HG03064 (cell line): ENCODE data around the gene NFATC3.
A peak's percentile ranks its signal among the peaks of the same experiment; 100 is the strongest.

Experiments
- ATAC-seq: cut with Tn5 transposase; IDR thresholded peaks from one replicate; pipeline ENCODE4 v1.9.1; 2021; ENCODE audit warnings: low read depth; ENCODE audit not compliant: unreplicated experiment

Gene NFATC3

DNA sequence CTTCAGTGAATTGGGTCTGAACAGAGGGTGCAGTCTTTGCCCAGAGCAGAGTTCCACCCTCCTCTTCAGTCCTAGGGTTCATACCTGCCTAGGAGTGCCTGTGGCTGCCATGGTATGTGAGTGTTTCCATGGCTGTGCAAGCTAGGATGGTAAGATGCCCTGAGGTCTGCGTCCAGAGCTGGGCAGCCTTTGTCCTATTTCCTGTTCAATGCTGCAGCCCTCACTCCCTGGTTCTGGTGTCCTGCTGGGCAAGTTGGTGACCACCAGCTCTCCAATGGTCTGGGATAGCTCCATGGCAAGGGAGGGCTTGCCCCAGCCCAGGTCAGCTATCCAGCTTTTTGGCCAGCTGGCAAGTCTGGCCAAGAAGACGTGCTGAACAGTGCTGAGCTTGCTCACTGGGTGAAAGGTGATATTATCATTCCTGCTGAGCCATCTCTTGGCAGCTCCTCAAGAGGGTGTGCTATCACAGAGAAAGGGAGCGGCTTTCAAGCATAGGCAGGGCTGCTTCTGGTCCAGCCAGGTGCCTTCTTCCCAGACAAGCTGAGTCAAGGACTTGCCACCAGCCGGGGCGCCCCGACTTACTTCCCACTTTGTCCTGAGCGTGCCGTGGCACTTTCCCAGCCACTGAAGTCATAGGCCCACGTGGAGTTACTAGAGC is 13.0 kb upstream of the NFATC3 start:
- ATAC-seq: no peak

DNA sequence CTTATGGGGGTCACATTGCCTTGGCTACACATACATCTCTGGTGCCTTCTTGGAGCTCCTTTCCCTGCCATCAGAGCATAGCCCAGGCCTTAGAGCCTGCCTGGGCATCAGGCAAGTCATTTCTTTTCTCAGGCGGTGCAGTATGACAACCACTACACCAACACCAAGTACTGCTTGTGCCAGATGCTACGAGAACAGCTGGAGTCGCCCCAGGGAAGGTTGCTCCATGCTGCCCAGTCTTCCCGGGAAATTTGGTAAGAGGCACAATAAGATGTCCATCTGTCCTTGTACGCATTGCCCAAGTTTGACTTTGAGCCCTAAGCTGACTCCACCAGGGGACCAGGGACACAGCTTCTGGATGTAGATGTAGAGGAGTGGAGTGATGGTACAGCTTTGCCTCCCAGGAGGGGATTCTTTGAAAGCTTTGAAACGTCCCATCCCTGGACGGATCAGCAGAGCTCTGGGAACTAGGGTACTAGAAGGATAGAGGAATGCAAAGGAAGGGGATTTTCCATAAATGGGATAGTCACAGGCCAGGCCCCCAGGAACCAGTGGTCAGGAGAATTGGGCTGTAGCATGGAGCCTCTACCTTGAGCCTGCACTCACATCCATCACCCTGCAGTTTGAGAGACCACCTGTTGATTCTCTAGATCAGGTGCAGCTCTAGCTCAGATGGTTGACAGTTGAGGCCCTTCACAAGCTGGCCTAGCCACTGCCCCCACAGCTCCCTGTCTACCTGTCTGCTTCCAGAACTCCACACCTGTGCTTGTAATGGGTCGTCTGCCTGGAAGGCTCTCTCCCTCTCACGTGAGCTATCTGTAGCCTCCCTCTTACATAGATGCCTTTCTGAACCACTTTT is 11.0 kb upstream of the NFATC3 start:
- ATAC-seq: peak; percentile 3

DNA sequence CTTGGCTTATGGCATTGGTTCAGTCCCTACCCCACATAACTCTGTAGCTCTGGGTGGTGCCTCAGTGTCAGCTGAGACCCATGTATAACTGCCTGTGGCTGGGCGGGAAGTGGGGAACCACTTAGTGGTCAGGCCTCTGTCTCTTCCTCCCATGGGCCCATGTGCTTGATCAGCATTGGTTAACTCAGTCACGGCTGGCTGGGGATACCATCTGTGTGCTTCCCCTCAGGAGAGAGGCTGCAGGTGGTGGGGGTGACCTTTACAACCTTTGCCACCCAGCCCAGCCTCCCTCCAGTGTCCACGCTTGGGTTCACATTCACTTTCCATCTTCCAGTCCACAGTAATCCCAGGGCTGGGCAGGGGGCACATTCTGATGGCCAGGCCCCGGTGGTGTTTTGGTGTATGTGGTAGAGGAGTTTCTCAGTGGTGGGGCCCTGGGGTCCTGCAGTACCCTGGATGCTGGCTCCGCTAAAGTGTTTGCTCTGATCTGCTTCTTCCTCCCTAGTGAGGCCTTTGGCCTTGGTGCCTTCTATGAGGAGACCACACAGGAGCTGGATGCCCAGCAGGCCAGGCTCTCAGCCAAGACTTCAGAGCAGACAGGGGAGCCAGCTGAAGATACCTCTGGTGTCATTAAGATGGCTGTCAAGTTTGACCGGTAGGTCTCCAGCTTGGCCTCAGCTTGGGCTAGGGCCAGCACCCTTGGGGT is 10.2 kb upstream of the NFATC3 start:
- ATAC-seq: peak; percentile 70

DNA sequence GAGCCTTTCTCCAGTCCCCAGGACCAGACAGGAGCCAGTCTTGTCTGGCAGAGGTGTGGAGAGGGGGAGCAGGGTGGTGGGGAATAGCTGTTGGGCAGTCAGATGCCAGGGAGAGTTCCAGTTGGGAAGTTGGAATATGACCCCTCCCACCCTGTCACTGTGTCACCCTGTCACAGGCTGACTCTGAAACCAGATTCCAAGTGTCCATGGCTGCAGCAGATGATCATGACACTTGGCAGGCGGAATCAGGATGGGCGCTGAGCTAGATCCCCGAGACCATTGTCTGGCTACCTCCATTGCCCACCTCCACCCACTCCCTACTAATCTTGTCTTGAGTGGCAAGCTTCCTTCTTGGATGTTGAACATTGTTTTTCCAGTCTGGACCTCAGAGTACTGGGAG is 9.2 kb upstream of the NFATC3 start:
- no peak for ATAC-seq

DNA sequence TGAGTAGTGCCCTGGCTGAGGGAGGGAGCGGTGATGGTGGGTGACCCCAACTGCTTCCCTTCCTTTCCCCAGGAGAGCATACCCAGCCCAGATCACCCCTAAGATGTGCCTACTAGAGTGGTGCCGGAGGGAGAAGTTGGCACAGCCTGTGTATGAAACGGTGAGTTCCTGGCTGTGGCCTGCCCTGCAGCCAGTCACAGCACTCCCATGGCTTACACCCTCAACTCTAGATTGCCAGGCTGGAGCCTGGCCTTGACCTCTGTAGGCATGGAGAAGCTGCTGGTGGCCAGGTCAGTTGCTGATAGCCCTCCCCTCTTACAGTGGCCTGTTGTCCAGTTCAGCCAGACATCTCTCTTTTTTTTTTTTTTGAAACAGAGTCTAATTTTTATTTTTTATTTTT is 8.6 kb upstream of the NFATC3 start:
- ATAC-seq: no peak

DNA sequence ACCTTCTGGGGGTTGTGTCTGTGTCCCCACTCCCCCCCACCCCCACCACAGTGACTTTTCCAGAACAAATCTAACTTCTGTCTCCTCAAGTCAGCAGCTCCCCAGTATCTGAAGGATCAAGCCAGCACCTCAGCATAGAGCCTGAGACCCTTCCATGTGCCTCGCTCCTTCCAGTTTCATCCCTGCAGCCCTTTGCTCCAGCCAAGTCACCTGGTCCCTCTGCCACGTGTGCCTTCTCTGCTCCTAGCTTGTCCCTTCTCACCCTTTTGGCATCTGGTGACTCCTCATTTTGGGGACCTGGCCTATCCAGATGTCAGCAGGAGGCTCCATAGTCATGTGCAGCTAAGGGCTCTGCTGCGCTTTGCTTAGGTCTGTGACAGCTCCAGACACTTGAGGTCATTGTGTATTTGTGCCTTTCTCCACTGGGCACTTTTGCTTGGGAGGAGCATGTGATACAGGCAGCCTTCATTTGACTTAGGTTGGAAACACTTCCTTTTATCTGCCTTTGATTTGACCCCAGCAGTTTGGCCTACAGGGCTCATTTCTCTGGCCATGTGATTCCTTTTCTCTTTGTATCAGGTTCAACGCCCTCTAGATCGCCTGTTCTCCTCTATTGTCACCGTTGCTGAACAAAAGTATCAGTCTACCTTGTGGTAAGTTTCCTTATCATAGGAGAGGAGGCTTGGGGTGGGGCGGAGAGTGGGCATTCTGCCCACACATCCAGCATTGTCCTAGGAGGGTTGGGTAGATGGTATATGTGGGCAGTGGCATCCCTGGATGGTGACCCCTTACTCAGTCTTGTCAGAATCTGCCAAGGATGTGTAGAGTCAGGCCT is 7.1 kb upstream of the NFATC3 start:
- no peak for ATAC-seq

DNA sequence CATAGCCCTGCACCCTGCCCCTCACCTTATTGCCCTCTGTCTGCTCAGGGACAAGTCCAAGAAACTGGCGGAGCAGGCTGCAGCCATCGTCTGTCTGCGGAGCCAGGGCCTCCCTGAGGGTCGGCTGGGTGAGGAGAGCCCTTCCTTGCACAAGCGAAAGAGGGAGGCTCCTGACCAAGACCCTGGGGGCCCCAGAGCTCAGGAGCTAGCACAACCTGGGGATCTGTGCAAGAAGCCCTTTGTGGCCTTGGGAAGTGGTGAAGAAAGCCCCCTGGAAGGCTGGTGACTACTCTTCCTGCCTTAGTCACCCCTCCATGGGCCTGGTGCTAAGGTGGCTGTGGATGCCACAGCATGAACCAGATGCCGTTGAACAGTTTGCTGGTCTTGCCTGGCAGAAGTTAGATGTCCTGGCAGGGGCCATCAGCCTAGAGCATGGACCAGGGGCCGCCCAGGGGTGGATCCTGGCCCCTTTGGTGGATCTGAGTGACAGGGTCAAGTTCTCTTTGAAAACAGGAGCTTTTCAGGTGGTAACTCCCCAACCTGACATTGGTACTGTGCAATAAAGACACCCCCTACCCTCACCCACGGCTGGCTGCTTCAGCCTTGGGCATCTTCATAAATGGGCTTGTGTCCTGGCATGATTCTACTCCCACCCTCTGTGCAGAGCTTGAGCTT is 6.3 kb upstream of the NFATC3 start:
- no peak for ATAC-seq

DNA sequence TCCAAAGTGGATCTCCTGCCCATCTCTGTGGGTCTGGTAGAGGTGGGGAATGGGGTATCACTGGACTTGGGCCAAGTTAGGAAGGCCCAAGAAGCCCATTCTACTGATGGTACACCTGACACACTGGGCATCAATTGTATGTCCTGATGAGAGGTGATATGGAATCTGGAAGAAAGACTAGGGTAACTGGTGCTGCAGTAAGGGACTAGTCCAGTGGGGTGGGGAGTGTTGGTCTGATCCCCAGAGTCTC is 5.9 kb upstream of the NFATC3 start:
- no peak for ATAC-seq

DNA sequence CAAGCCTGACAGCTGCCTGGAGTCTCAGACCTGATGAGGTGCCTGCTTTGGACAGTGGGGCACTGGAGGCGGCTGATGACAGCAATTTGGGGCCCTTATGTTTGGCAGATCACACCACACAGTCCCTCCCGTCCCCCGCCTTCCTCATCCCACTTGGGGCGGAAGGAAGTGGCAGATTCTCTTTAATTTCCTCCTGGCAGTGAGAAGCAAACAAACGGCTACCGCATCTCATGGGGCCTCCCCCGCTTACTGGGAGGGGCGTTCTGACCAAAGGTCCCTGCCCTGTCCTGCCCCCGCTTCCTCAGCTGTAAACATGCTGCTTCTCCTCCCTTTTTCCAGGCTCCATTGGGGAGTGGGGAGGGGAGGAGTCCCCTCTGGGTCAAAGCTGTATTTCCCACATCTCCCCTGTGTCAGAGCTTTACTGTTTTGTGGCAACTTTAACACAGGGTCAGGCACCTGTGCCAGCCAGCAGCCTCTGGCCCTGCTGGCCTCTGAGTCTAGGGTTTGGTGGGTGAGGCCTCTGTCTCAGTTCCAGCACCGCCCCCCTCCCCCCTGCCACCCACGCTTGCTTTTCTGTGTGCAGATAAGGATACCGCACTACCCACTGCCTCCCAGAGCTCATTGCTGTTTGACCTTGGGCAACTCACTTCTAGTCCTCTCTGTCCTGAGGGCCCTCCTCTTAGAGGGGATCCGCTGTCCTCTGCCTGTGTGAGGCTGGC is 5.4 kb upstream of the NFATC3 start:
- ATAC-seq: no peak

DNA sequence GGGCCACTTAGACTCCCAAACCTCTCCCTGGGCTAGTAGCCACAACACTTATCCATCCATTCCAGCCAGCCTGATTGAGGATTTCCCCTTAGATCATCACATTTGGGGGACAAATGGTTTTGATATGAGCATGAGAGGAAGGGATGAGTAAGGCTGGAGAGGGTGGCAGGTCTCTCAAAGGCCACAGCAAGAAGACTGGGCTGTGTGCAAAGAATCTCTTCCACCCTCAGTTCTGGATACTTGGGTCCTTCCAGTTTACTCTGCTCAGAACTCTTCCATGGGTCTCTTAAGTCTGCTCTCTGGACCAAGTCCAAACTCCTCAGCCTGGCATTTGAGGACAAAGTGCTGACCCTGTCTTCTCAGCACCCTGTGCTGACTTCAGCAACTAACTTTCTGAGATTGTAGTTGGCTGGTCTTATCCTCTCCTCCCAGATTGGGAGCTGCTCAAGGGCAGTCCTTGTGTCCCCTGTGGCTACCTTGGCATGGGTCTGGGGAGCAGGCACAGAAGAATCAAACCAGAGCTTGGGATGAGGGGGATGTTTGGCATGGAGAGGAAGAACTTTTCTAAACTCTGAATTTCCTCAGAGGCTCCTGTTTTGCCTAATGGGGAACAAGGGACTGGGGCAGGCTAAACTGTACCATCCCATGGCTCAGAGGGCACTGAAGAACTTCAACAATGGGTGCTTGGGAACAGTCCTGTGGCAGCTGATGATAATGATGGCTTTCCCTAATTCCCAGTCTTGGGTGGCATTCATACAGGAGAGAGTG is 3.1 kb upstream of the NFATC3 start:
- ATAC-seq: no peak

DNA sequence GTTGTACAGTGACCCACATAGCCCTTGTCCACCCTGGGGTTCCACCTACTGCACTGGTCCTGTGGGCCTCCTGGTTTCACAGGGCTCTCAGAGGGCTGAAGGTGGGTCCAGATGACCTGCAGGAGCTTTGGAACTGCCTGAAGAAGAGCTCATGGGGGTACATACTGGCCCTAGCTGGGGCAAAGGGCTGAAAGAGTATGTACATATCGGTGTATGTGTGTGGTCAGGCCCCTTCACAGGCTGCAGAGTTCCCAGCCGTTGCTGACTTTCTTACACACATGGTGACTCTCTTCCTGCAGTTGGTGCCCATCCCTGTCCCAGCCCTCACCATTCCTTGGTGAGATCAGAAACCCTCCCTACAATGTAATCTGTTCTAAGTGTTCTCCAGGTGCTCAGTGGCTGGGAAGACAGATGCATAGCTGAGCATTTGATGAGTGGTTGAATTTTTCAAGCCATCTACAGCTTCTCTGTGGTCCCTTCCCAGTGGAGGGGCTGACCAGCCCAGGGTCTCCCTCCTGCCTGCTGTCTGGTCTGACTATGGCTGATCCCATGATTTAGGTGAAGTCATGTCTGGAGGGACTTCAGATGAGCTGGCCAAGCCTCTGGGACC is 2.4 kb upstream of the NFATC3 start:
- ATAC-seq: no peak

DNA sequence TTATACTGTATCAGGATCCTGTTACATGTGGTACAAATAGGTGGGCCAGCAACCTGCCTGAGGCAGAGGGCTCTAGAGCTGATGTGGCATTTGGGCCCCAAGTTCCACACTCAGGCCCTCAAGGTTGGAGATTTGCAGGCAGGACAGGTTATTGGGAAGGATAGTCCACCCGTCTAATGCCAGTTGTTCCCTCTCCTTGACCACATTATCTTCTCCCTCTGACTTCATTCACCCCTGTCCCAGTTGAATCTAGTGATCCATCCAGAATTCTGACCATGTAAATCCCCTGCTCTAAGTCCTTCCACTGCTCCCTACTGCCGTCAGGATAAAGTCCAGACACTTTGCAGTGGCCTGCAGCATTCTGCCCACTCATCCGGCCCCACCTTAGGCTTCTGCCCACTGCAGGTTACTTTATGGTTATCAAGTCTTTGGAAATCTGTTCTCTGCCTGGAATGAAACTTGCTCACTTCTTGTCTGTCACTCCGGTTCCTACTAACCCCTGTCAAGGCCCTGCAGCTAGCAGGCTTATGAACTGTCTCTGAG is 1.9 kb upstream of the NFATC3 start:
- ATAC-seq: no peak

DNA sequence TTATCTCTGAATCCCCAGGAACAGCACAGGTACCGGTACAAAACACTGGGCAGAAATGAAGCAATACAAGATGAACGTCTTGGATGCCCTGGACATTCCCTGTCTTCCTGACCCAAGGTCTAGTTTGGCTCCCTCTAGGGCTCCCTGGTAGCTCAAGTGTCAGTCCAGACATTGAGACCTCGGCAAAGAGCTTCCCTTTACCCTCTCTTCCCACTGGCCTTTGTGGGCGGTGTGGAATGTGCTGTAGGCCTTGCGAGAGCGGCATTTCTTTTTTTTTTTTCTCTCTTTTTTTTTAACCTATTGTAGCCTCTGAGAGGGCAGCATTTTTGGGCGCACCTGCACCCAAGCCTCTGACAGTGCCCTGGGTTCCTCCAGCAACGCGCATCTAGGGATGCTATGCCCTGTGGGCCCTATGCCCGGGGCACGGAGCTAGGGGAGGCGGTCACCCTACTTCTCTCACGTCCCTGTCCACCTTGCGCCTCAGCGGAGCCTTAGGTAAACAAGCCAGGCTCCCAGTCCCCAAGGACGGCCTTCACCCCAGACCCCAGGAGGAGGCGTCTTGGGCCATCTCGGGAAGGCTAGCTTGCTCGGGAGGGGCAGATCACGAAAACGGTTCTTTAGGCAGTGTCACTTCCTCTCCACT is 1.2 kb upstream of the NFATC3 start:
- no peak for ATAC-seq

DNA sequence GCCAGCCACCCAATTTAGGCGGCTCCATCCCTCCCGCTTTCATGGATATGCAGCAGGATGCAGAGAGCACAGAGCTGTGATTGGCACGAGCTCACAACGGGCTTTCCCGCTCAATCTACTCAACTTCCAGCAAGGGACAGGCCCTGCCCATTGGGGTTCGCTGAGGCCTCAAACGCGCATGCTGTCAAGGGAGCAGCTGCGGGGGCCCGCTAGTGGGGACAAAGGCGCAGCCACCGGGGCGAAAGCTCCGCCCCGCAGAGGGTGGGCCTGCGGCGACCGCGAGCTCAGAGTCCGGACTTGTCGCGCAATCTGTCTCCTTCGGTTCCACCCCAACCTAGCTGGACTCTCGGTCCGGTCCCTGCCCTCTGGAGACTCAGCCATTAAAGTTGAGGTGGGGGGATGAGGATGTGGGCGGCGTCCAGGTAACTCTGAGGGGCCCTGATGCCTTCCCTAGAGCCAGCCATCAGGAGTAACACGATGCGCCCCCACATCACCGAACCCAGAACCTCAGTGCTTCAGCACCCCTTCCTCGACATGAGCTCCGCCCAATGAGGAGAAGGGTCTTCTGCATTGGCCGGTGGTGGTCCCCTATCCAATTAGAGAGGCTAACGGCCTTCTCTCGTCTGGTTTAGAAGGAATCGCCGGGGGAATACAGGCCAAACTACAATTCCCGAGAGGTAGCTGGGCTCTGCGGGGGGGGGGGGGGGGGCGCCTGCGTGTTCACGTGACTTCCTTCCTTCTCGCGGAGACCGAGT is 489 bp upstream of the NFATC3 start:
- ATAC-seq: peak; percentile 44

DNA sequence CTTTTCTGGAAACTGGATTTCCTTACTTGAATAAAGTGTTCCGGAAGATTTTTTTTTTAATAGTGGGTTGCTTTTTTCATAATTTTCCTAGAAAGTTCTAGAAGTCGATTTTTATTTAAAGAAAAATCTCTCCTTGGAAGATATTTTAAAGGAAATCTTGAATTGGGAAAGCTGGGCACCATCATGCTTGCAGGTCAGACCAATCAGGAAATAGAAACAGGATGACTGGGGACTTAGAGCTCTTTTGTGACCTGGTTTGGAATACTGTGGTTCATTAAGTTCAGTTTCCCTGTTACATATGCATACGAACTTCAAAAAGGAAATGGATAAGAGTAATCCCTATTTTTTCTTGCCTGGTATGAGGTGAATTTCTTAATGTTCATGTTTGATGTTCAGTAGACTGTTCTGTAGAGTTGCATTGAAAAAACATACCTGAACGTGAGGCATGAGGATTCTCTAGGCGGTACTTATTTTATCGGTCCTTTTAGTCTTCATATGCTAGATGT is 1.2 kb downstream of the NFATC3 start:
- ATAC-seq: no peak

DNA sequence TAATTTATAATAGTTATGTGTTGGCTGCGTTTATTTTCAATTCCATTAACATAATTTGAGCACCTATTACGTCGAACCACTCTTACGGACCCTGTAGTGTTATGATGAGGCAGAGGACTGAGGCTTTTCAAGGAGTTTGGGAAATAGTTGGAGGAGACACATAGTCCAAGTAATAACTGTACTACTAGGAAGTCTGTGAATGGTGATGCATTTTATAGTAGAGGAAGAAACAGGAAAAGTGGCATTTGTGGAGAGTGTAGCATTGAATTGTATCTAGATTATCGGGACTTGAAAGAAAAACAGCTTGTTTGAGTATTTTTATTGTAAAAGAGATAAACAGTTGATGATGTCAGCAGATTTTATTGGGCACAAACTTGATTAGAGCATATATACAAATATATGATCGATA is 1.7 kb downstream of the NFATC3 start:
- no peak for ATAC-seq

DNA sequence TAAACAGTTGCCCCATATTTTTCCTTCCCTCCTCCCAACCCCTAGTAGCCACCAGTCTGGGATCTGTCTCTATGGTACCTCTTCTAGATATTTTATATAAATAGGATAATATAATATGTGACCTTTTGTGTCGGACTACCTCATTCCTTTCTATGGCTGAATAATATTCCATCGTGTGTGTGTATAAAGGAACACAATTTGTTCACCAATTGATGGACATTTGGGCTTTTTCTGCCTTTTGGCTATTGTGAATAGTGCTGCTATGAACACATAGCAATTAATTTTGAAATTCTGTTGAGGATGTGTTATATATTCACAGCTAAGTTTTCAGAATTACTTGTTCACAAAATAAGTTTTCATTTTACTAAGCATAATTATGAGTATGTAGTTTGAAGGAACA is 2.5 kb downstream of the NFATC3 start:
- ATAC-seq: no peak
